ENCODE measurements around the gene CD38.

The CD38 gene

GRCh38 chr4:15884666-15885065 lies 106.5 kb downstream of the CD38 start:
- no peak for TF ChIP-seq CTCF (IDR thresholded peaks at IDR 0.05; ENCODE audit: control insufficient read depth, extremely low read depth, insufficient read depth)
- no peak overlapping the region for H3K4me3 ChIP-seq (ENCODE audit: low read depth, low read length)
- DNase-seq (ENCODE audit: low read depth) = no peak

- no peak overlapping the region for H3K4me3 ChIP-seq (ENCODE audit: low read depth, low read length)
- DNase-seq (ENCODE audit: low read depth) = no peak
- no peak for TF ChIP-seq CTCF (IDR thresholded peaks at IDR 0.05; ENCODE audit: control insufficient read depth, extremely low read depth, insufficient read depth)
These were observed 107.3 kb downstream of the CD38 start for GRCh38 chr4:15885422-15885821.

GRCh38 chr4:15888515-15888914 lies 110.4 kb downstream of the CD38 start:
- DNase-seq (ENCODE audit: low read depth) = no peak
- no peak for TF ChIP-seq CTCF (IDR thresholded peaks at IDR 0.05; ENCODE audit: control insufficient read depth, extremely low read depth, insufficient read depth)
- no peak overlapping the region for H3K4me3 ChIP-seq (ENCODE audit: low read depth, low read length)

- no peak overlapping the region for H3K4me3 ChIP-seq (ENCODE audit: low read depth, low read length)
- DNase-seq (ENCODE audit: low read depth) = no peak
- TF ChIP-seq CTCF (IDR thresholded peaks at IDR 0.05; ENCODE audit: control insufficient read depth, extremely low read depth, insufficient read depth) = no peak
These were observed 112.2 kb downstream of the CD38 start for GRCh38 chr4:15890246-15890829.

GRCh38 chr4:15891312-15891711 lies 113.2 kb downstream of the CD38 start:
- TF ChIP-seq CTCF (IDR thresholded peaks at IDR 0.05; ENCODE audit: control insufficient read depth, extremely low read depth, insufficient read depth) = no peak
- no peak overlapping the region for H3K4me3 ChIP-seq (ENCODE audit: low read depth, low read length)
- DNase-seq (ENCODE audit: low read depth) = no peak

GRCh38 chr4:15893962-15894361 lies 115.8 kb downstream of the CD38 start:
- DNase-seq (ENCODE audit: low read depth) = no peak
- TF ChIP-seq CTCF (IDR thresholded peaks at IDR 0.05; ENCODE audit: control insufficient read depth, extremely low read depth, insufficient read depth) = no peak
- H3K4me3 ChIP-seq (ENCODE audit: low read depth, low read length) = no peak overlapping the region

- no peak for DNase-seq (ENCODE audit: low read depth)
- no peak for TF ChIP-seq CTCF (IDR thresholded peaks at IDR 0.05; ENCODE audit: control insufficient read depth, extremely low read depth, insufficient read depth)
- no peak overlapping the region for H3K4me3 ChIP-seq (ENCODE audit: low read depth, low read length)
These were observed 116.3 kb downstream of the CD38 start for GRCh38 chr4:15894393-15894792.
